Effector memory CD4-positive, alpha-beta T cell (primary cell): ENCODE data around the gene MYO15B.
A peak's percentile ranks its signal among the peaks of the same experiment; 100 is the strongest.
"Not testable (repeated sequence)": the region's sequence is repeated elsewhere in the genome, so short reads cannot be mapped to it uniquely, and the experiment has no call there.

Experiments used
- DNase-seq, 3 donors: peaks; one replicate each; pipeline ENCODE4 v3.0.0-alpha.2; 2020
- H3K27ac ChIP-seq: 2 replicates; pipeline ENCODE4 v1.7.0; 2013; ENCODE audit warnings: mild to moderate bottlenecking, low read length, moderate library complexity; ENCODE audit not compliant: insufficient read depth, poor library complexity, severe bottlenecking
- H3K27me3 ChIP-seq: replicated peaks from 2 replicates; pipeline ENCODE4 v1.7.0; 2013; ENCODE audit warnings: mild to moderate bottlenecking, low read length; ENCODE audit not compliant: insufficient read depth, control insufficient read depth, poor library complexity, severe bottlenecking
- H3K36me3 ChIP-seq: 2 replicates; pipeline ENCODE4 v1.7.0; 2013; ENCODE audit warnings: mild to moderate bottlenecking, low read length, moderate library complexity; ENCODE audit not compliant: control insufficient read depth, insufficient read depth
- H3K4me1 ChIP-seq: 2 replicates; pipeline ENCODE4 v1.7.0; 2013; ENCODE audit warnings: low read length, mild to moderate bottlenecking; ENCODE audit not compliant: control insufficient read depth, insufficient read depth, poor library complexity, severe bottlenecking
- H3K4me3 ChIP-seq: 2 replicates; pipeline ENCODE4 v1.7.0; 2013; ENCODE audit warnings: low read length, low read depth, mild to moderate bottlenecking; ENCODE audit not compliant: insufficient read depth, poor library complexity, severe bottlenecking
- H3K9me3 ChIP-seq: 2 replicates; pipeline ENCODE4 v1.7.0; 2013; ENCODE audit warnings: mild to moderate bottlenecking, low read length, moderate library complexity; ENCODE audit not compliant: control insufficient read depth

The MYO15B gene

GRCh38 chr17:75575197-75575596, 12.4 kb upstream of the MYO15B start:
- Histone ChIP-seq H3K4me1 (no peaks in the 10 kb centered on the region), H3K27ac (no peak overlapping the region), H3K27me3 (no peaks in the 10 kb centered on the region), H3K9me3 (no peaks in the 10 kb centered on the region), H3K36me3 (peaks cover 4% of the 10 kb centered on the region), H3K4me3 (no peak overlapping the region)
- DNase-seq, result no peak

DNA sequence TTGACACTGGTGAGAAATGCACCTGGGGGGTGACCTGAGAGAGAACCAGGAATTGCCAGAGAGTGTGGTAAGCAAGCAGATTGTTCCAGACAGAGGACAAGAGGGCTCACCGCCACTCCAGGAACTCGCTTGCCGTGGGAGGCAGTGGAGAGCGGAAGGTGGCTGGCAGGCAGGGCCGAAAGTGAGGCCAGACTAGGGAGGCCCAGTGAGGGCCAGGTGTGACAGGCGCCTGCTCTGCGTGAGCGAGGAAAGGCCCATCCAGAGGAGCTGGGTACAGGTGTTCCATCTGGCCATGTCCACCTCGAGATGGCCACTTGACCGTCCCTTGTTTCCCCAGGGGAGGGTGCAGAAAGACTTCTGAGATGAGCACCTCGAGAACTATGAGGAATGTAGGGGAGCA, 11.9 kb upstream of the MYO15B start:
- Histone ChIP-seq H3K27ac (no peak overlapping the region), H3K4me3 (no peak overlapping the region), H3K4me1 (no peaks in the 10 kb centered on the region), H3K9me3 (no peaks in the 10 kb centered on the region), H3K27me3 (no peaks in the 10 kb centered on the region), H3K36me3 (peaks cover 3% of the 10 kb centered on the region)
- no peak for DNase-seq

DNA sequence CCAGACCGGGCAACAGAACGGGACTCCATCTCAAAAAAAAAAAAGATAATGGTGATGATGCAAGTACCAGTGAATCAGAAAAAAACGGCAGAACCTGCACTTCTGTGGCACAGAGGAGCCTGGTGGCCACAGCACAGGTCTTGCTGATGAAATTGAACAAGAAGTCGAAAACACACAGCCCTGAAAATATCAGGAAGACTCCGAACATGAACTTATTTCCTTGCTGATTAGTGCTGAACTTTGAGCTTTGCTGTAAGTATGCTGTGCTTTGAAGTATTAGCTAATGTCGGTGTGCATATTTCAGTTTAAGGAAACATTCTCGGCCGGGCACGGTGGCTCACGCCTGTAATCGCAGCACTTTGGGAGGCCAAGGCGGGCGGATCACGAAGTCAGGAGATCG, 10.9 kb upstream of the MYO15B start:
- Histone ChIP-seq H3K27ac (no peak overlapping the region), H3K27me3 (no peaks in the 10 kb centered on the region), H3K9me3 (no peaks in the 10 kb centered on the region), H3K36me3 (no peaks in the 10 kb centered on the region), H3K4me1 (no peaks in the 10 kb centered on the region), H3K4me3 (no peak overlapping the region)
- DNase-seq, result no peak

- H3K9me3 ChIP-seq, H3K4me1 ChIP-seq, H3K27ac ChIP-seq, H3K36me3 ChIP-seq, H3K4me3 ChIP-seq, H3K27me3 ChIP-seq: not testable (repeated sequence)
- peak in 1 of 3 donors; percentile 18 for DNase-seq
Measured at GRCh38 chr17:75581121-75581725, 6.4 kb upstream of the MYO15B start.

DNA sequence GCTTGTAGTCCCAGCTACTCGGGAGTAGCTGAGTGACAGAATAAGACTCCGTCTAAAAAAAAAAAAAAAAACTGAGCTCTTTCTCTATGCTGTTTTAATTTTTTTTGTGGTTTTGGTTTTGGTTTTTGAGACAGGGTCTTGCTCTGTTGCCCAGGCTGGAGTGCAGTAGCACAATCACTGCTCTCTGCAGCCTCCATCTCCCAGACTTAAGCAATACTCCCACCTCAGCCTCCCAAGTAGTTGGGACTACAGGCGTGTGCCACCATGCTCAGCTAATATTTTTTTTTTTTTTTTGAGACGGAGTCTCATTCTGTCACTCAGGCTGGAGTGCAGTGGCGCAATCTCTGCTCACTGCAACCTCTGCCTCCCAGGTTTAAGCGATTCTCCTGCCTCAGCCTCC, 4.4 kb upstream of the MYO15B start:
- not testable (repeated sequence) for H3K36me3 ChIP-seq, H3K27ac ChIP-seq, H3K4me3 ChIP-seq, H3K9me3 ChIP-seq, DNase-seq, H3K4me1 ChIP-seq, H3K27me3 ChIP-seq

GRCh38 chr17:75584849-75585175, 2.8 kb upstream of the MYO15B start:
- Histone ChIP-seq H3K36me3 (no peaks in the 10 kb centered on the region), H3K27ac (no peak overlapping the region), H3K4me3 (no peak overlapping the region), H3K4me1 (peaks cover 5% of the 10 kb centered on the region), H3K27me3 (no peaks in the 10 kb centered on the region), H3K9me3 (no peaks in the 10 kb centered on the region)
- DNase-seq, result no peak

- Histone ChIP-seq H3K27ac (peak overlapping the region; percentile 51), H3K36me3 (no peaks in the 10 kb centered on the region), H3K4me1 (peaks cover 5% of the 10 kb centered on the region), H3K27me3 (no peaks in the 10 kb centered on the region), H3K4me3 (peak overlapping the region; percentile 52), H3K9me3 (no peaks in the 10 kb centered on the region)
- no peak for DNase-seq
Measured at GRCh38 chr17:75588596-75589011, 1.0 kb downstream of the MYO15B start.

GRCh38 chr17:75589012-75589918, 1.7 kb downstream of the MYO15B start:
- H3K9me3 ChIP-seq, result no peaks in the 10 kb centered on the region
- H3K4me3 ChIP-seq, result peak overlapping the region; percentile 52
- peak; percentile 86 to 91 (median 91) for DNase-seq
- no peaks in the 10 kb centered on the region for H3K36me3 ChIP-seq
- peak overlapping the region; percentile 51 for H3K27ac ChIP-seq
- H3K27me3 ChIP-seq, result no peaks in the 10 kb centered on the region
- H3K4me1 ChIP-seq, result peaks cover 5% of the 10 kb centered on the region

- Histone ChIP-seq H3K27ac (peak overlapping the region; percentile 37), H3K4me1 (peaks cover 5% of the 10 kb centered on the region), H3K9me3 (no peaks in the 10 kb centered on the region), H3K4me3 (no peak overlapping the region), H3K27me3 (no peaks in the 10 kb centered on the region), H3K36me3 (no peaks in the 10 kb centered on the region)
- DNase-seq, result no peak
Measured at GRCh38 chr17:75589919-75590303, 2.3 kb downstream of the MYO15B start.

GRCh38 chr17:75590314-75590761, 2.7 kb downstream of the MYO15B start:
- Histone ChIP-seq H3K27ac (no peak overlapping the region), H3K9me3 (no peaks in the 10 kb centered on the region), H3K4me1 (peaks cover 5% of the 10 kb centered on the region), H3K36me3 (no peaks in the 10 kb centered on the region), H3K27me3 (no peaks in the 10 kb centered on the region), H3K4me3 (no peak overlapping the region)
- no peak for DNase-seq
